ENCODE measurements around the gene MPP7. TPM values are rescaled to one million over a fixed set of nuclear protein-coding genes. Genes with fewer than 3 reads are reported as not detected.
A peak's percentile ranks its signal among the peaks of the same experiment; 100 is the strongest.
"Not testable (repeated sequence)": the region's sequence is repeated elsewhere in the genome, so short reads cannot be mapped to it uniquely, and the experiment has no call there.

MPP7 gene
- 10 to 100 TPM in 1 of 12 donors, 1 to 10 TPM in 10, not detected in 1; 2.7 to 13.6 (median 6.0) TPM for polyA plus RNA-seq (ENCODE audit: insufficient read length in 12 of 12)
- long read RNA-seq, donor 1 = 0 reads
- long read RNA-seq, donor 2 = 0 reads
- long read RNA-seq, donor 3 = 0 reads
- long read RNA-seq, donor 4 = 0 reads
- long read RNA-seq, donor 5 = 0 reads
- long read RNA-seq, donor 6 = 0 reads
- long read RNA-seq, donor 7 = 0 reads
- long read RNA-seq, donor 8 = 0 reads
- long read RNA-seq, donor 9 = 0 reads
- long read RNA-seq, donor 10 = 0 reads
- long read RNA-seq, donor 11 = 0 reads

GRCh38 chr10:28302638-28303488 lies at the start of gene MPP7:
TSS of gene MPP7 (minus strand) at chr10:28303064. CDS start at chr10:28238604, 64,460 bp downstream.
- peak; percentile 96 for DNase-seq

DNA sequence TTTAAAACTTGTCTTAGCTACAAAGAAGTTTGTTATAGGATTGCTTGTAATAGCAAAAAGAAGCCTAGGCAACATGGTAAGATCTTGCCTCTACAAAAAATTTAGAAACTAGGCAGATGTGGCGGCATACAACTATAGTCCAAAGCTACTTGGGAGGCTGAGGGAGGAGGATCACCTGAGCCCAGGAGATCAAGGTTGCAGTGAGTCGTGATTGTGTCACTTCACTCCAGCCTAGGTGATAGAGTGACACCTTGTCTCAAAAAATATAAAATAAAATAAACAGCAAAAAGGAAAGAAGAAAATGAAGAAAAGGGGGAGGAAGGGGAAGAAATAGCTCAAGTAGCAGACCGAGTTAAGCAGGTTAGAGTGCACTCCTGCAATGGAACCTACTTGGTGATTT lies 47.0 kb upstream of the MPP7 start:
- no peak for DNase-seq

GRCh38 chr10:28343987-28344895 lies 41.4 kb upstream of the MPP7 start:
- no peak for DNase-seq

GRCh38 chr10:28343252-28343651 lies 40.4 kb upstream of the MPP7 start:
- no peak for DNase-seq

DNA sequence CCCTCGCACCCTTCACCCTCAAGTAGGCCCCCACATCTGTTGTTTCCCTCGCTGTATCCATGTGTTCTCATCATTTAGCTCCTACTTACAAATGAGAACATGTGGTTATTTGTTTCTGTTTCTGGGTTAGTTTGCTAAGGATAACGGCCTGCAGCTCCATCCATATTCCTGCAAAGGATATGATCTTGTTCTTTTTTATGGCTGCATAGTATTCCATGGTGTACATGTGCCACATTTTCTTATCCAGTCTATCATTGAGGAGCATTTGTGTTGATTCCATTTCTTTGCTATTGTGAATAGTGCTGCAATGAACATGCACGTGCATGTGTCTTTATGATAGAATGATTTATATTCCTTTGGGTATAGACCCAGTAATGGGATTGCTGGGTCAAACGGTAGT lies 38.8 kb upstream of the MPP7 start:
- DNase-seq = not testable (repeated sequence)

DNA sequence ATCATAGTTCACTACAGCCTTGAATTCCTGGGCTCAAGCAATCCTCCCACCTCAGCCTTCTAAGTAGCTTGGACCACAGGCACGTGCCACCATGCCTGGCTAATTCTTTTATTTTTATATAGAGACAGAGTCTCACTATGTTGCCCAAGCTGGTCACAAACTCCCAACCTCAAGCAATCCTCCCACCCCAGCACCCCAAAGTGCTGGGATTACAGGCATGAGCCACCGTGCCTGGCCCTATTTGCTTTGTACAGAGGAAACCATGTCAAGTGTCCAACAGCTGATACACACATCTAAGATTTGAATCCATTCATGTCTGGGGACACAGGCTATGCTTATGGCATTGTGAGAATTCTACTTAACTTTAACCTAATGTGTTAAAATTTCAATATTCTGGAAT lies 29.9 kb upstream of the MPP7 start:
- no peak for DNase-seq

DNA sequence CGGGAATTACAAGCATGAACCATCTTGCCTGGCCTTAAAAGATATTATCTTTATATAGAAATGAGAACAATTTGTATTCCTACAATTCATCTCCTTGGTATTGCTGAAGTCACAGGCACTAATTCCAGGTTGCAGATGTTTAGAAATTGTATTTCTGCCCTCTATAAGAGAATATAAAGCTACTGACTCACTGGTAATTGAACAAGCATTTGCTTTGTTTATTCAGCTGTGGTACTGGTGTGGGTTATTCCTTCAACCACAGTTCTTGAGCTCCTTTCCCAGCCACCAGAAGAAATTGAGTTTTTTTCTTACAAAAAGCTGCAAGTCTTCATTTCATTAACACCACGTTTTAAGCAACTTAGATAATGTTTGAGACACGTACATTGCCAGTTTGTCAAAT lies 29.0 kb upstream of the MPP7 start:
- no peak for DNase-seq

DNA sequence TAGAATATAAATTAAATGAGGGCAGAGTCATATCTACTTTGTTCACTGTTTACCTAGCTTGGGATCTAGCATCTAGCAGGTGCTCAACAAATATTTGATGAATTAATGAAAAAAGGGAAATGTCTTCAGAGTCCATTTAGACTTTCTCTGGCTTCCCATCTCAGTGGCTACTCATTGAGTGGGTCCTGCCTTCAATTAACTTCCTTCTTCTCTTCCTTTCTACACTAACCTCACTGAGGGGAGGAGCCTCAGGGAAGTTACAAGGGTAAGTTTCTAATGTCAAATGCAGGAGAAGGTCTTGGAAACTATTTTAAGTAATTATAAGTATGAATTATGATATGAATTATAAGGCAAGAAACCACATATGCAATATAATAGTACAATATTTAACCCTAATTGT lies 28.2 kb upstream of the MPP7 start:
- no peak for DNase-seq

DNA sequence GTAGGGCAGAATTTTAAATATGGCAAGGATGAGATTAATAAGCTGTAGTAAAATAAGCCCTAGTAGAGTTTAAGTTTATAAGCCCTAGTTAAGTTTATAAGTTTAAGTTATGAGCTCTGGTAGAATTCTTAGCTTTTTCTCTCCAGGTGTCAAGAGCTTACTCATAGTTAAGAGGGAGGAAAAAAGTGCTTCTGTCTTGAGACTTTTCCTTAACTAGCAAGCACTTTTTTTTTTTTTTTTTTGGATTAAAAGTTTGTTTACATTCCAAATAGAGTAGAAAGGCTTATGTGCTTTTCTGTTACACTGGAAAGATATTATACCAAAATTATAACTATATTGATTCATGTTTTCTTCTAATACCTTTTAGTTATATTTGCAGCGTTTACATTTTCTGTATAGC lies 25.5 kb upstream of the MPP7 start:
- no peak for DNase-seq

DNA sequence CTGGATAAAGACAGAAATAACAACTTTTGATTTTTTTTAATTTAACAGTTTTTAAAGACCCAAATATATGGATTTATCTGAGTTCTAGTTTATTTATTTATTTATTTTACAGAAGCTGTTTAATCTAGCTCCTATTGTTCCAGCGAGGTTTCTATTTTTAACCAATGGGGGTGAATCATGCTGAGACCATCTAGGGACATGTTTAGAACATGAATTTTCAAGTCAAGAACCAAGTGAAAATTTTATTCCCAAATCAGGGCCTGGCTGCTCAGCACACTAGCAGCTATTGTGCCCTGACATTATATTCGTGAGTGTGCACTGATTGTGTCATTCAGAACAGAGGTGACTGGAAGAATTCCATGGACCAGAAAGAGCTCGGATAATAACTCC lies 24.6 kb upstream of the MPP7 start:
- DNase-seq = no peak

DNA sequence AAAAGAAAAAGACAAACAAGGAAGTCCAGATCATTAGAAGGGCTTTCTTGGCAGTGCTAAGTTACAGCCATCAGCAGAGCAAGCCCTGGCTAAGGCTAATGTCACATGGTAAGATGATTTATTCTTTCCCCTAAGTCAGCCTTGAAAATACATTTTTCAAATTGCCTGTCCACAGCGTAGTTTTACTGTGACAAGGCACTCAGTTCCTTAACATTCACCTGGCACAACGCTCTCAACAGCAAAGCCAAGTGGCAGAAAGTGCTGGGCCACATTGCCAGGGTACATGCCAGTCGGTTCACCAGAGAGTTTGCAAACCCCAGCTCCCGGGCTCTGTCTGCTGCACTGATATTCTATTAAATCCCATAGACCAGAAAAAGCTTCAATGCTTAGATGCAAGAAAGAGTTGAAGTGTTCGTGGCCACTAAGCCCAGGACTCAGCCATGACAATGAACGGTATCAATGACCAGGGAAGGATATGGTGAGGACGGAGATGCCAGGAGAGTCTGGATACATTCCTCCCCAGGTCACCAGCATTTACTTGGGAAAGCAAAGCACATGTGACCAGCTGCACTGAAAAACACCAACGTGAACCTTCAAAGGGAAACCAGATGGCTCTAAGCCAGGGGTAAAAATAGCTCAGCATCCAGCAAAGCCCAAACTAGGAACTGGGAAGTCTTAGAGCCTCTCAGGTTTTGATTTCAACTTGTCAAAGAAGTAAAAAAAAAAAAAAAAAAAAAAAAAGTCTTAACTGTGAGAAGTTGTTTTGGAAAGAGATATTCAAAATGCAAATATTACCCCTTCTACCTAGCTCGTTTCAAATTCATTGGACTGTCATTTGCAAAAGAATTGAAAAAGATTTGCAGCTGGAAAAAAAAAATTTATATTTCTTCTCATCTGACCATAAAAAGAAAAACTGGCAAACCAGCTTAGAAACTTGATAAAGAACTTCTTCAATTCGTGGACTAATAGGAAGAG lies 23.9 kb upstream of the MPP7 start:
- DNase-seq = peak; percentile 68

DNA sequence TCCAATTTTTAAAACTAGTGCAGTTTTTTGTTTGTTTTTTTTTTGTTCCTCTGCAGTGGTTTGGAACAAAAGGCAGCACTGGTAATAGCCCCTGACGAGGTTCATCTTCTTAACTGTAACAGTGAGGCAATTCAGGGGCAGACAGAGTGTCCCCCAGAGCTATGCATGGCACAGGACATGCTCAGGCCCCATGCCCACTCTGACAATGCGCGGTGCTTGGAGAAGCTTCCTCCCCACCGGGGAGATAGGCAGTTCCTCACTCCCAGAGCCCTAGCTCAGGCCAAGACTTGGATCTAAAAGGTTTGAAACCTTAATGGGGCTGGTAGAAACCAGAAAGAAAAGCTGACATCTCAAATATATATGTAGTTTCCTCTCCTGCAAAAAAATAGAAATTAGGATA lies 17.9 kb upstream of the MPP7 start:
- no peak for DNase-seq

GRCh38 chr10:28320090-28320489 lies 17.2 kb upstream of the MPP7 start:
- DNase-seq = no peak

DNA sequence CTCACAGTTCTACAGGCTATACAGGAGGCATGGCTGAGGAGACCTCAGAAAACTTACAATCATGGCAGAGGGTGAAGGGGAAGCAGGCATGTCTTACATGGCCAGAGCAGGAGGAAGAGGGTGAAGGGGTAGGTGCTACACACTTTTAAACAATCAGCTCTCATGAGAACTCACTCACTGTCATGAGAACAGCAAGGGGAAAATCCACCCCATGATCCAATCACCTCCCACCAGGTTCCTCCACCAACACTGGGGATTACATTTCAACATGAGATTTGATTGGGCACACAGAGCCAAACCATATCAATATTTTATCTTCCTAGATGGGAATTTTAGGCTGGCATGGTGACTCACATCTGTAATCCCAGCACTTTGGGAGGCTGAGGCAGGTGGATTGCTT lies 16.2 kb upstream of the MPP7 start:
- DNase-seq = not testable (repeated sequence)

DNA sequence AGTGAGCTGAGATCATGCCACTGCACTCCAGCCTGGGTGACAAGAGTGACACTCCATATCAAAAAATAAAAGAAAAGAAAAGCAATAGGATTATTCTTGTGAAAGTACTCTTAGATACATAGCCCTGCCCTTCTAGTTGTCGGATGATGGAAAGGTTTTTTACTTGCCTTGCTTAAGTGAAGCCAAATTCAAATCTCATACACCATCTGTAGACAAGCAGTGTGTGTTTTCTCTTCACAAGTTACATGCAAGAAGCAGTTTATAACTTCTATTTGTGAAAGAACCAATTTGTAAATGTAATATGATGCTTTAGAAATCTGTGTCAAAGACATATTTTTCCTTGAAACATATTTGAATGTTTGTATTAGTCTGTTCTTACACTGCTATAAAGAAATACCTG lies 15.8 kb upstream of the MPP7 start:
- DNase-seq = no peak

DNA sequence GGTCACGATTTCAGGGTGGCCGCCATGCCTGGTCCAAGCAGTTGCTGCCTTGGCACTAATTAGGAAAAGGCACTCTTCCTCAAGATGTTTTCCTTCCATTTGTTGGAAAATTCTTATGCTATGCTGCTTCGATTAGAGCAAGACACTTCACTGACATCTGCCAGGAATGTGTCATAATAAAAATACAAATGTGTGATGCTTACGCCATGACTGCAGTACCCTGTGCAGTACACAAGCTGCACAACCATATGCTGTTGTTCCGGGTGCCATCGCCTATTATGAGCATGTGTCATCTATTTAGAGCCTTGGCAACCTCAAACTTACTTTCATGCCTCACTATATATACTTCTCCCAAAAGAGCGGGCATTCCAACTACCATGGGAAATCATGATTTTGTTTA lies 14.9 kb upstream of the MPP7 start:
- no peak for DNase-seq

GRCh38 chr10:28316696-28317095 lies 13.8 kb upstream of the MPP7 start:
- DNase-seq = no peak

DNA sequence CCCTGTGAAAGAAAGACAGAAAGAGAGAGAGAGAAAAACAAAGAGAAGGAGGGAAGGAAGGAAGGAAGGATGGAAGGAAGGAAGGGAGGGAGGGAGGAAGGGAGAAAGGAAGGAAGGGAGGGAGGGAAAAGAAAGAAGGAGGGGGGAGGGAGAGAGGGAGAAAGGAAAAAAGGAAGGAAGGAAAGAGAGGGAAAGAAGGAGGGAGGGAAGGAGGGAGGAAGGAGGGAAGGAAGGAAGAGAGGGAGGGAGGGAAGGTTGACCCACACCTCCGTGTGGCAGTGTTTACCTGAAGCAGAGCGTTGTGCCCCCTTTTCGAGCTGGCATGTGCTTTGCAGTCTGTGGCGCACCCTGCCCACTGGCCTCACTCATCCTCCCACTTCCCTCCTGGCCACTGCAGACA lies 12.3 kb upstream of the MPP7 start:
- no peak for DNase-seq

DNA sequence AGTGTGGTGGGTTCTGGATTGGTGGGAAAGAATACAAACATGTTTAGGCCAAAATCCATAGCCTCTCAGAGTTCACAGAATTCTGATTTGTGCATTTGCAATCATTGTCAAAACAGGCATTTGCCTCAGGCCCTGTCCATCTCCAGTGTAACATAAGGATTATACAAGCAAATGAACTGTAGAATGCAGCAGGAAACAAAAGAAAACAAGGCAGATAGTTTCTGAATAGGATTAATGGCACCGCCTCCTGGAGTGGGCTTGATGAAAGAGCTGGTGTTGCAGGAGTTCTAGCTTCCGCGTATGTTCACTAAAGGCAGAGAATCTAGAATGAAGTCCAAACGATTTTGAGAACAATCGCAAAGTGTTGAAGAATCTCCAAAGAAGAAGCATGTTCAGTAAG lies 11.3 kb upstream of the MPP7 start:
- no peak for DNase-seq

GRCh38 chr10:28312572-28312971 lies 9.7 kb upstream of the MPP7 start:
- no peak for DNase-seq

DNA sequence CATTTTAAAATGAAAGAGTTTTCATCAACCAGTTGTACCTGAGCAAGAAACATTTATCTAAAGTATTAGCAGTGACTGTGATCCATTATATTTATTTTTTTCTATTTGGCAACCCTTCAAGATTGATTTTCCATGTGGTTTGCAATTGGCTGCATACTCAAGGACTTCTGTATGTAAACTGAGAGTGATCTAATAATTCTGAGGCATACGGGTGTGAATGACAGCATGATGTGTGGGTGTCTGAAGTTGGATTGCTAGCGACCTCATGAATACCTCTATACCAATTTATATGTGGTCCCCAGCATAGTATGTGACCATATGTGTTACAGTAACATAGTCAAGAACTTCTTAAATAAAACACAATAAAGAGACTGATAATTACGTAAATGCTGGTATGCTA lies 8.2 kb upstream of the MPP7 start:
- DNase-seq = no peak

All from muscle of arm (tissue), 14 donors.